Testis (tissue), 2 donors: ENCODE results near the gene KCTD19.

Experiments
- POLR2A ChIP-seq: fragments of 450-650 bp; IDR thresholded peaks from one replicate; pipeline ENCODE4 v1.6.1; 2017; ENCODE audit warnings: antibody characterized with exemption, mild to moderate bottlenecking, moderate library complexity
- TF ChIP-seq, protein P1 (sequence below), 3 experiments: fragments of 450-650 bp in 2 of 3; fragments of 200-600 bp in 1 of 3; sonication (generic) in 1 of 3; IDR thresholded peaks; one replicate each; pipeline ENCODE4 v1.5.1; 2016 to 2019; ENCODE audit warnings: antibody characterized with exemption in 3 of 3, mild to moderate bottlenecking in 2 of 3, moderate library complexity in 1 of 3

DNA sequence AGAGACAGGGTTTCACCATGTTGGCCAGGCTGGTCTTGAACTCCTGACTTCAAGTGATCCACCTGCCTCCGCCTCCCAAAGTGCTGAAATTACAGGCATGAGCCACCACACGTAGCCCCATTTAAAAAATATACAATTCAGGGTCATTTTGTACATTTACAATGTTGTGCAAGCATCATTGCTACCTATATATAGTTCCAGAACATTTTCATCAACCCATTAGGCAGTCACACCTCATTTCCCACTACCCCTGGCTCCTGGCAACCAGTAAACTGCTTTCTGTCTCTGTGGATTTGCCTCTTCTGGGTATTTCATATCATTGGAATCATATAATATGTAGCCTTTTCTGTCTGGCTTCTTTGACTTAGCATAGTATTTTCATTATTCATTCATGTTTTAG lies 6.8 kb upstream of the KCTD19 start:
- TF ChIP-seq, protein P1, sequence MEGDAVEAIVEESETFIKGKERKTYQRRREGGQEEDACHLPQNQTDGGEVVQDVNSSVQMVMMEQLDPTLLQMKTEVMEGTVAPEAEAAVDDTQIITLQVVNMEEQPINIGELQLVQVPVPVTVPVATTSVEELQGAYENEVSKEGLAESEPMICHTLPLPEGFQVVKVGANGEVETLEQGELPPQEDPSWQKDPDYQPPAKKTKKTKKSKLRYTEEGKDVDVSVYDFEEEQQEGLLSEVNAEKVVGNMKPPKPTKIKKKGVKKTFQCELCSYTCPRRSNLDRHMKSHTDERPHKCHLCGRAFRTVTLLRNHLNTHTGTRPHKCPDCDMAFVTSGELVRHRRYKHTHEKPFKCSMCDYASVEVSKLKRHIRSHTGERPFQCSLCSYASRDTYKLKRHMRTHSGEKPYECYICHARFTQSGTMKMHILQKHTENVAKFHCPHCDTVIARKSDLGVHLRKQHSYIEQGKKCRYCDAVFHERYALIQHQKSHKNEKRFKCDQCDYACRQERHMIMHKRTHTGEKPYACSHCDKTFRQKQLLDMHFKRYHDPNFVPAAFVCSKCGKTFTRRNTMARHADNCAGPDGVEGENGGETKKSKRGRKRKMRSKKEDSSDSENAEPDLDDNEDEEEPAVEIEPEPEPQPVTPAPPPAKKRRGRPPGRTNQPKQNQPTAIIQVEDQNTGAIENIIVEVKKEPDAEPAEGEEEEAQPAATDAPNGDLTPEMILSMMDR (IDR thresholded peaks at IDR 0.05), result no peak
- TF ChIP-seq POLR2A, result no peak
